Esophagus mucosa (tissue), 1 donor: Measurements from ENCODE around the gene USP3. TPM values are rescaled to one million over a fixed set of nuclear protein-coding genes. Genes with fewer than 3 reads are reported as not detected.
"Not testable (repeated sequence)": the region's sequence is repeated elsewhere in the genome, so short reads cannot be mapped to it uniquely, and the experiment has no call there.

Source experiments
- ATAC-seq: fragments of 200-7000 bp; cut with Tn5 transposase; one replicate; pipeline ENCODE4 v1.9.1; 2020
- total RNA-seq: library from RNA; stranded (reverse); gene quantifications from one replicate; pipeline ENCODE4 v1.2.4, GENCODE V29; 2023
- donor health status: DM: yes; HTN: yes; CAD: no.

The USP3 gene
- total RNA-seq, 1 donor from 2014 or later = 37.0 TPM

DNA sequence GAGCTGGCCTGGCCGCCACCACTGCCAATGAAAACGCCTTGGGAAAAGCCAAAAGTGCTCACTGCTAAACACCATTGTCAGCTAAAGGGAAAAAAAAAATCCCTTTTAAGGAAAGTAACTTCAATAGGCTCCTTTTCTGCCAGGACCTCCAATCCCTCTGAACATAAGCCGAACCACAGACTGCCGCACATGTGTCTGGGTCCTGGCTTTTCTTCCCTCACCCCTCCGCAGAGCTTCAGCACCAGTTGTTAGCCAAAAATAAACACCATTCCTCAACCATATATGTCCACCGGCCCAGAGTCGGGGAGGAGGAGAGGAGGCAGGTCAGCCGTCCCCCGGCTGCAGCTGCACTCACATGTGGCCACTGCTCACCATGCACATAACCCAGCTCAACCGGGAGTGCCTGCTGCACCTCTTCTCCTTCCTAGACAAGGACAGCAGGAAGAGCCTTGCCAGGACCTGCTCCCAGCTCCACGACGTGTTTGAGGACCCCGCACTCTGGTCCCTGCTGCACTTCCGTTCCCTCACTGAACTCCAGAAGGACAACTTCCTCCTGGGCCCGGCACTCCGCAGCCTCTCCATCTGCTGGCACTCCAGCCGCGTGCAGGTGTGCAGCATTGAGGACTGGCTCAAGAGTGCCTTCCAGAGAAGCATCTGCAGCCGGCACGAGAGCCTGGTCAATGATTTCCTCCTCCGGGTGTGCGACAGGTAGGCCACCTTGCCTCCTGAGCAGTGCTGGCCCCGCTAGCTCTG is 92.8 kb downstream of the USP3 start, which contains the start of gene FBXL22:
FBXL22 (plus strand) TSS at position 350 of the 753 bp plus-strand sequence; CDS start at position 356, 6 bp downstream.
- ATAC-seq = no peak

DNA sequence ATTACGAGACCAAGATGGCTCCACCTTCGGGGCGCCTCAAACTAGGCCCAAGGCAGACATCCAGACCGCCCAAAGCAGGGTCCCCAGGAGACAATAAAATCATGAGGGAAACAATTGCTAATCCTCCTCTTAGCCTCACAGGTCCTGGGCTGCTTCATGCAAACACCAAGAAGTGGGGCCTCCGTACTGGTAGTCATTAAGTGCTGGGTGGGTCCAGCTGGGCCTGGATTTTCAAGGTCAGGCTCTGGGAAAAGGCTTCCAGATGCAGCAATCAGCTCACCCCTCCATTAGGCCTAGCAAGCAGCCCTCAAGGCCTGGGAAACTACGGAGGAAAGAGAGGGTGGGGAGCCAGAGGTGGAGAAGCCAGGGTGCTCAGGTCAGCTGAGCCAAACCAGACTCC is 93.4 kb downstream of the USP3 start:
- ATAC-seq = no peak

DNA sequence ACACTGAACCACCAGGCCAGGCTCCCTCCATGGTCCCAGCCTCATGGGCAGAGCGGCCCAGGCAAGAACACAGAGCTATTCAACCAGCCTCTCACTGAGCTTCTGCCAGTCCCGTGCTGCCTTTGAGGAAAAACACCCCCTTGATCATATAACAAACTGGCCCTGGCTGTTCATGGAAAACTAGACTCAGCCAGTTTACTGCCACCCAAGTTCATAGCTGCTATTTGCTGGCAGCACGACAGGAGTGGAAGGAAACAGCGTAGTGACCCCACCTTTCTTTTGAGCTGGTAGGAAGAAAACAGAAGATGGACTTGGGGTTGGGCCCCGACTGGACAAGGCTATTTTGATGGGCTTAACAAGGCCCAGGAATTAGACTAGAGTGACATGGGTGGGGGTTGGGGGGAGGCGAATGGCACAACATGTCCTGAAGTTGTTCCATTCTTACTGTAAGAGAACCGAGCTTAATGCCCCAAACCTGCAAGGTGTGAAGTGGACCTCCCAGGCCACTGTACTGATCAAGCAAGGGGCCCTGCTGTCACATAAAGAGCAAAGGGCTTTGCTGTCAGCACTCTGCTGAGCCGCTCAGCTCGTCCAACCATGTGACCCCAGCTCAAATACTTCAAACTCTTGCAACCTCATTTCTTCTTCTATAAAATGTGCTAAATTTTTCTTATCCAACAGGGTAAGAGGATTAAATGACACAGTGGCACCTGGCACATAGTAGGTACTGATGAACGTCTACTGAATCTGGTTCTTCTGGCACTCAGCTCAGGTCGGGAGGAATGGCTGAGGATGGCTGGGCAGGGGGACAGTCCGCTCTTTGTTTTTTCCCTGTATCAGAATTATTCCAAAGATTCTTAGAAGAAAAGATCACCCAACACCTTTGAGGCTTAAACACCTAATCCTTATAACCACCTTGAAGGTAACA is 94.3 kb downstream of the USP3 start:
- no peak for ATAC-seq

DNA sequence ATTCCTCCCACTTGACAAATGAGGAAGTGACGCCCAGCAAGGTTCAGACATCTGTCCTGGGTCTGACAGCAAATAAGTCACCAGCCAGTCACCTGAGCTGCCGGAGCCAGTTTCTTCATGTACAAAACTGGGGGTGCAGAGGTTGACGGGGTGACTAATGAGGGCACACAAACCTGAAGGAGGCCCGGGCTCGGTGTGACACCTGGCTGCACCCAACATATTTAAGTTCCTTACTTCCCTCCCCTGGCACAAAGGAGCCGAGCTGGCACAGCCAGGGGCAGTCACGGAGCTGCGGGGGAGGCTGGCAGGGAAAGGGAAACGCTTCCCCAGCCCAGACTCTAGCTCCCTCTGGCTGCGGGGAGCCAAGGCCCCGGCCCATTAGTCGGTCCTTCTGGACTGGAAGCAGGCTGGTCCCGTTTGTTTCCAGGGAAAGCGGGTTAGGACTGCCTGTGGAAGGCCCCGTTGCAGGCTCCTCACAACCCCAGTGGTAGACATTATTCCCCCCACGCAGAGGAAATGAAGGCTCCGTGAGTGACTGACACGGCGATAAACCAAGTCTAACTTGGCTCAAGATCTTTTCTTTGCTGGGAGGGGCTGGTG is 95.1 kb downstream of the USP3 start:
- peak; percentile 73 for ATAC-seq

DNA sequence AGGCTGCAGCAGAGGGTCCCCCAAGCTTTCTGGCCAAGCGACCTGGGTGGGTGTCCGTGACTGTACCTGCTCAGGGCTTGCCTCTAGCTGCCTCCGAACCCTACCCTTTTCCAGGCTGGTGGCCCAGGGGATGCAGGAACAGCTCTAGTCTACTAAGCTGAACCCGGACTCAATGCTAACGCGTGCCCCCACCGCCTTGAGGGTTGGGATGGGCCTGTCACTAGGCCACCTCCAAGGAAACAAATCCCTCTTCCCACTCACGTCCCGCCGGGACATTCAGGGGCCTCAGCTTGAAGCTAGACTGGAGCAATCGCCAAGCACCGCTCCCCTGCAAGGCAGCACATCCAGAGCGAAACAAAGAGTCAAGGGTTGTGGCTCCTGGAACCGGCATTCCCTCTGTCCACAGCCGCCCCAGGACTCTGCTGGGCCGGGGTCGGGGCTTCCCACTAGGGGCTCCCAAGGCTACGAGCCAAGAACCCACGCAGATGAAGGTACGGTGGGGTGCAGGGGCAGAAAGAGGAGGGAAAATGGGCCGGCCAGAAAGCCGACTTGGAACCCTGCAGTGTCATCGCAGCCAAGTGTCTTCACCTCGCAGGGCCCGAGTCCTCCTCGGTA is 95.7 kb downstream of the USP3 start:
- peak; percentile 2 for ATAC-seq

DNA sequence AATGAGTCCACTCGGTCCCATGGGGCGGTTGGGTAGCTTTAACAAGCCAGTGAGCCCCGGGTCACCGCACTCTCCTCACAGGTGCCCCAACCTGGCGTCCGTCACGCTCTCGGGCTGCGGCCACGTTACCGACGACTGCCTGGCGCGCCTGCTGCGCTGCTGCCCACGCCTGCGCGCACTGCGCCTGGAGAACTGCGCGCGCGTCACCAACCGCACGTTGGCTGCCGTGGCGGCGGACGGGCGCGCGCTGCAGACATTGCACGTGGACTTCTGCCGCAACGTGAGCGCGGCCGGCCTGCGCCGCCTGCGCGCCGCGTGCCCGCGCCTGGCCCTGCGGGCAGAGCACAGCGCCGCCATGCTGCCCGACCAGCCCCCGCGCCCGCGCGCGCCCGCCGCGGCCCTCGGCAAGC is 96.2 kb downstream of the USP3 start:
- ATAC-seq = peak; percentile 74

DNA sequence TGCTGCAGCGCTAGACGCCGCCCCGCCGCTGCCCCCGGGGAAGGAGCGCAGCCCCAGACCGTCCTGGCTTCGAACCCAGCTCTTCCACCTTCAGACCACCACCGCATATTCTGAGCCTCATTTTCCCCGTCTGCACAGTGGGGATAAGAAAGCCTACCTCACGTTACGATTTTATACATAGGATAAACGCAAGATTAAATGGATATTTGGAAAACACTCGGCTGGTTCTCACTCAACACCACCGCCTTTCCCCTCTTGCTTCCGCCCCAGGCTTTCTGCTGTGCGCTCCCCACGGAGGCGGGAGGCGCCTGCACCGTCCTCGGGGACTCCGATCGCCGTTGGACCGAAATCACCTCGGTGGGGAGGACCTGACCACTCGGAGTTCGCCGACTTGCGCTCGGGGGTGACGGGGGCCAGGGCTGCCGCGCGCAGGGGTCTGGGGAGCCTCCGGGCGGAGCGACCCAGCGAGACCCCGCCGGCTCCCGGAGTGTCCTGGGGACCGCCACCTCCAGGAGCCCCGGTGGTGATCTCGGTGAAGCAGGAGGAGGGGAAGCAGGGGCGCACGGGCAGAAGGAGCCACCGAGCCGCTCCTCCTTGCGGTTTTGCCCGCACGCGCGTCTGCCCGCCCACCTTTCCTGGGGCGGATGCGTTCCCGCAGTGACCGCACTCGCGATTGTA is 96.8 kb downstream of the USP3 start:
- peak; percentile 0 for ATAC-seq

DNA sequence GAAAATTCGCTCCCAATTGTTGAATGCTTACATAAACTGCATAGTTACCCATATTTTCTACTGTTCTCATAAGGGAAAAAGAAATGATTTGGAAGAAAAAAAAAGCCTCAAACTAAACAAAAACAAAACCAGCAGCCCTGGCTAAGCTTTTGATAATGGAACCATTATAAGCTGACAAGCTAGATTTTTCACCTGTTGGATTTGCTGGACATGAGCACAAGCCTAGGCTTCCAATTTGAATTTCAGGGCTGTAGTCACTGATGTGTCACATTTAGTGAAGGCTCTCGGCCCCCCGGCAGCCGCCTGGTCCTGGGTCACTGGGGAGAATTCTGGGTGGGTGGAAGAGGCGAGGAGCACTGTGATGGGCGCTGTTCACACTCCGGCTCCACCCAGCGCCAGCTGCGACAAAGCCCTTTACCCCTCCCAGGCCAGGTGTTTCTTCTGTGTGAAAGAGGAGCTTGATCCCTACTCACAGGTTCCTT is 97.4 kb downstream of the USP3 start:
- no peak for ATAC-seq

DNA sequence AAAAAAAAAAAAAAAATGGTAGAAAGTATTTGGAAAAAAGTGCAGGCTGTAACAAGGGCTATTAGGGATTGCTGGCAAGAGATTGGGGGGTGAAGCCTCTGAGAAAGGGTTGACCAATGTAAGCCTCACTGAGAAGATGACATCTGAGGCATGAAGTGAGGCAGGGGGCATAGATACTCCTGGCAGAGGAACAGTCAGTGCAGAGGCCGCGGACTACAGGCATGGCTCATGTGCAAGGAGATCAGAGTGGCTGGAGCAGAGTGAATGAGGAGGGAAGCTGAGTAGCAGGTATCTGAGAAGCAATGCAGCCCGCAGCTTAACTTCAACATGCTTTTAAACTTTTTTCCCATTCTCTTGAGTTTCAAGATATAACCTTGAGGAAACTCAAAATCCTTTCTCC is 98.2 kb downstream of the USP3 start:
- no peak for ATAC-seq

DNA sequence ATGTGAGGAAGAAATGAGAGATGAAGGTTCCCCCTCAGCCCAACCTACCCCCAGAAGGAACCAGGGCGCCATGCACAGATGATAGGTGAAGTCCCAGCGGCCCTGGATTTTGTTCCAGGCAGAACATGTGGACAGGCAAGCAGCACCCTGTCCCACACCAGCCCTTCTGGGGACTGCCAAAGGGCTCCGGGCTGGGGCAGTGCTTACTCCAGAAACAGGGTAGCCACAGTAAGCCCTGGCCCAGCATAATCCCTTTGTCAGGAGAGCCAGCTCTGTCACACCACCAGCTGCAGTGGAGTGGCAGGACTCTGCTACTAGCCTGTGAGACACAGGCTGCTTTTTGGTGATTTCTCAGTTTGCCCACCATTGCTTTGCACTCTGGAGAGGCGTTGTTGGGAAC is 99.1 kb downstream of the USP3 start:
- ATAC-seq = no peak

DNA sequence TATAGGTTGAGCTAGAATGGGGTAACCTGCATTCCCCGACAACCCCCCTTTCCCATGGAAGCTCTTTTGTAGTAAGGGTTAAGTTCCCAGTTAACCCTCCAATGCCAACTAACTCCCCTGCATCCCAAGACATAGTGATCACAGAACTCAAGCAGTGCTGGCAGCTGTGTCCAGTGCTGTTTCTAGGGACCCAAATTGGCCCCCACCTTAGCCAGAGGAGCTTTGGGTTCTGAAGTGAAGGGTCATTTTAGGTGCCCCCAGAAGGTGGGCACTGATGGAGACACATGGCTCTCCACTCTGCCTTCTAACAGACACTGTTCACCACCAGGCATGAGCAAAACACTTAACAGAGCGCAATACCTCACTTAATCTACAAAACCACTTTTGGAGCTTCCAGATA is 99.9 kb downstream of the USP3 start:
- no peak for ATAC-seq

DNA sequence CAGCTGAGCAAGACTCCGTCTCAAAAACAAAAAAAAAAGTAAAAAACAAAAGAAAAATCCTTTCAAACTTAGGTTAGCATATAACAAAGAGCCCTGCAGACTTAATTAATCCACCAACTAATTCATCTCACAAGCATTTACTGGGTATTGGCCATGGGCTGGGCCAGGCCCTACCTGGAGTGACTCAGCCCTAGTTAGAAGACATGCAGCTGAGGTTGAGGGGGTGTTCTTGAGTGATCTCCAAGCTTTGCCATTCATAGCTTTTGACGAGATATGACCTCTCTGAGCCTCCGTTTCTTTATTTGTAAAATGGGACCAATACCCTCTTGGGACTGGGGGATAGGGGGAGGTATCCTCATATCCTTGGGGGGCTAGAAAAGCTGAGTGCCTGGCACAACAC is 100.6 kb downstream of the USP3 start:
- ATAC-seq = peak; percentile 42

DNA sequence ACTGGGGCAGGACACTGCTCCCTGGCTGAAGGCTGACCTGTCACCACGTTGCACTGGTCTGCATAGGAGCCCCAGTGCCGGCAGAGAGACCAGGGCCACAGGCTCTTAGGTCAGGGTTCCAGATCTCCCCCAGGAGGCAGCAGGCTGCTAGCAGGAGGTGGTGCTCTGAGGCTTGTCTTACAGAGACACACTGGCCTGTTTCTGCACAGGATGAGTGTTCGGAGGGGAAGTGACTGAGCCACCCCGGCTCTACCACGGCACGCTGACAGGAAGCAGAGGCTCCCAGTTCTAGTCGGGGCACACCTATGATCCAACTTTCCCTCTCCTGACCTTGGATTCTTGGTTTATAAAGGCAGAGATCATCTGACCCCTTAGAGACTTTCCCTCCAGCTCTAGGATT is 101.4 kb downstream of the USP3 start:
- no peak for ATAC-seq

DNA sequence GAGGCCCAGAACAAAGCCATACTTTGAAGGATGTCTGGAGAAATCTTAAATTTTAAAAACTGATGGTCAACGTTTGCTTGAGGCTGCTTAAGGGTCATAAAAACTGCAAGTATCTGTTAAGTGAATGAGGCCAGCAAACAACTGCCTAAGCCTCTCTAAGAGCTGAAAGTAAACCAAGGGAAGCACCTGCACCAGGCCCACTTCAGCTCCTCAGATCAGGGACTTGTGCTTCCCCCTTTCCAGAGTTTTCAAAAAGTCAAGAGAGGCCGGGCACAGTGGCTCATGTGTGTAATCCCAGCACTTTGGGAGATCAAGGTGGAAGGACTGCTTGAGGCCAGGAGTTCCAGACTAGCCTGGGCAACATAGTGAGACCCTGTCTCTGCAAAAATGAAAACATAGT is 101.9 kb downstream of the USP3 start:
- ATAC-seq = no peak

DNA sequence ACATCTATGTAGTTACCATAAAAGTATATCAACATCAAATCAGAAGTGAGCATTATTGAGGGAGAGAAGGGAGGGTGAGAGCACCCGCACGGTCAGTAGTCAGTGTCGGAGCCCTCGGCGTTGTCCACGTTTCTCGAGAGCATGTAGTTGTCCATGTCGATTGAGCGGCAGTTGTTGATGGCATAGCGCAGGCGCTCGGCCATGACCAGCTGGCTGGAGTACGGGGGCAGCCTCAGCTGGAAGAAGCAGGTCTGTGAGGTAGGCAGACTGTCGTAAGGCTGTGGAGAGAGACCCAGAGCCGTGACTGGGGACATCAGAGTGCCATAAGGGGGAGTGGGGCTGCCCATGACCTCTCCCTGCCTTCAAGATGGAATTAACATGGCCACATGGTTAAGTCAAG is 104.6 kb downstream of the USP3 start:
- ATAC-seq = no peak

DNA sequence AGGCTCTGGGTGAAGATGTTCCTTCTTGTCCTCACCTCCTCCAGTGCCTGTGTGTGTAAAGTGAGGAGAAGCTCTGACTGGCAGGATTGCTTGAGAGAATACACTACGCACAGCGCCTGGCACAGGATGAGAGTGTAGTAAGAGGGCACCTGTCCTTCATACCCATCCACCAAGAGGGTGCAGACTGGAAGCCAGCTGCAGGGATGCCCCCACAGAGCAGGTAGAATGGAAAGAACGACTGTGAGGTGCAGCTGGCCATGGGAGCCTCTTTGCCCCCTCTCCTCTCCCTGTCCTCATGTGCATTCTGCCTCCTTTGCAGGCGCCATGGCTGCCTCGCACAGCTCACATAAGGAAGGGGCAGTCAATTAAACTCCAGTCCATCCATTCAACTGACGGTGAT is 105.1 kb downstream of the USP3 start:
- ATAC-seq = no peak

DNA sequence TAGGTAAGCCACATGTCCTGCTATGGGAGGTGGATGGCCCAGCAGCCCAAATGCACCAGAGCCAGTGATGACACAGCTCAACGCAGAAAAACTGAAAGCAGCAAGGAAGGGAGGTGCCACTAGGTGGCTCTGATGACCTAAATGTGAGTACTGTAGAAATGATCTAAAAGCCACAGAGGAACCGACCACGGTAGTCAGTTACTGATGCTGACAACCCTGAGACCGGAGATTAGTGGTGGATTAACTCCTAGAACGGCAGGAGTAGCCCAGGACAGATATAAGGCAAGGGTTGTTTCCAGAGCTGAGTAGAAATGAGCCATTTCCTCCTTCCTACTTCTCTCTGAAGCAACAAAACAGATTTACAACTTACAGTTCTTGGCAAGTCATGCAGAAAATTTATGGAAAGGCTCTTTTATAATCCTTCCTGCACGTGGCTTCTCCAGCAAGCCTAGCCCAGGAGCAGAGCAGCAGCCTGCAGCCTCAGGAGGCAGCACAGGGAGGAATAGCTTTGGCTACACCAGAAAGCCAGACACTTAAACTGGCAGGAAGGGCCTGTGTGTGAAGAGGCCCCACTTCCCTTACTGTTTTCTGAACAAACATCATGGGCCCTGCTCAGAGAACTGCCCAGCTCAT is 105.9 kb downstream of the USP3 start:
- peak; percentile 89 for ATAC-seq

DNA sequence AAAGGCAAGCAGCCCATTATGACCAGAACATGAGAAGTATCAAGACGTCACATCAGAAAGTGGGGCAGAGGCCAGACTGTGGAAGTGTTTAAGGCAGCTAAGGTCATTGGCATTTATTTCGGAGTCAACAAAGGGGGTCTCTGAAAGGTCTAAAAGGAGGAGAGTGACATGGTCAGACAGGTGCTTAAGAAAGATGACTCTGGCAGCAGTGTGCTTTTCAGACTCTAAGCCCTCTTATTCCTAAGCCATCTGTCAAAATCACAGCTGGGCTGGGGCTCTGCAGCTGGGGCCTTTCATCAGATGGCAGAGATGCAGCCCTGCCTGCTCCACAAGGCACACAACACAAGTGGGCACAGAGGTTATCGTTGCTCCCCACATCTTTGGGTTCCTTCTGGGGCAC is 106.8 kb downstream of the USP3 start:
- ATAC-seq = no peak

DNA sequence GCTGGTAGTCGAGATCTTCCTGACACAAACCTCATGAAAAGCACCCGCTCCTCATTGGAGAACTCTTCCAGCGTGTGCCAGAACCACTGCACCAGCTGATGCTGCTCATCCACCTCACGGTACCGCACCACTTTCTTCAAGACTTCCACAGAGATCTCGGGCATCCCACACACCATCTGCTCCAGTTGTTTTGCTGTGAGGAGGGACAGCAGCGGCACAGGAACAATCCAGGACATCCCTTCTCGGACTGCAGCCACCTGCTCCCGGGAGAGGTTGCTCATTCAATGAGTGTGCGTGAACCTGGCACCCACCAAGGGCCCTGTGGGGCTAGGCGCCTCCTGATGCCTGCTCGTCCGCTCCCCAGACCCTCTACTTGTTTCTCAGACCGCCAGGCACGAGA is 107.9 kb downstream of the USP3 start:
- ATAC-seq = no peak

DNA sequence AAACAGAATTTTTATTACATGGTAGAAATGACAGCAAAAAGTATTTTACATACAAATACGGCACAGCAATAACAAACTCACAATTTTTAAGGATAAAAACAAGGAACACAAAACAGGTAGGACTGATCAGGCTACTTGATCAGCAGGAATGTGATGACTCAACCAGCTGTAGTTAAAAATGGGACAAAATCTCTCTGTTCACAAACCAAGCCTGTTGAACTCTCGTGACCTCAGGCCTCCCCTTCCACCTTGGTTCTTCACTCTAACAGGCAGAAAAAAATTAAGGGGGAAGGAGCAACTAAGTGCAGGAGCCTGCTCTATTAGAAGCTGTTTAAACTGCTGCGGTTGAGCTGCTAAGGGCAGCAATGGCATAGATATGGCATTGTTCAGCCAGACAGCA is 111.5 kb downstream of the USP3 start:
- ATAC-seq = no peak

DNA sequence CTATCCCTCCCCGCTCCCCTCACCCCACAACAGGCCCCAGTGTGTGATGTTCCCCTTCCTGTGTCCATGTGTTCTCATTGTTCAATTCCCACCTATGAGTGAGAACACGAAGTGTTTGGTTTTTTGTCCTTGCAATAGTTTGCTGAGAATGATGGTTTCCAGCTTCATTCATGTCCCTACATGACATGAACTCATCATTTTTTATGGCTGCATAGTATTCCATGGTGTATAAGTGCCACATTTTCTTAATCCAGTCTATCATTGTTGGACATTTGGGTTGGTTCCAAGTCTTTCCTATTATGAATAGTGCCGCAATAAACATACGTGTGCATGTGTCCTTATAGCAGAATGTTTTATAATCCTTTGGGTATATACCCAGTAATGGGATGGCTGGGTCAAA is 112.8 kb downstream of the USP3 start:
- not testable (repeated sequence) for ATAC-seq

DNA sequence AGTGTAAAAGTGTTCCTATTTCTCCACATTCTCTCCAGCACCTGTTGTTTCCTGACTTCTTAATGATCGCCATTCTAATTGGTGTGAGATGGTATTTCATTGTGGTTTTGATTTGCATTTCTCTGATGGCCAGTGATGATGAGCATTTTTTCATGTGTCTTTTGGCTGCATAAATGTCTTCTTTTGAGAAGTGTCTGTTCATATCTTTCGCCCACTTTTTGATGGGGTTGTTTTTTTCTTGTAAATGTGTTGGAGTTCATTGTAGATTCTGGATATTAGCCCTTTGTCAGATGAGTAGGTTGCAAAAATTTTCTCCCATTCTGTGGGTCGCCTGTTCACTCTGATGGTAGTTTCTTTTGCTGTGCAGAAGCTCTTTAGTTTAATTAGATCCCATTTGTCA is 113.2 kb downstream of the USP3 start:
- not testable (repeated sequence) for ATAC-seq
